Measurements from ENCODE around the gene SAV1.

GRCh38 chr14:50678163-50678562, 10.1 kb upstream of the SAV1 start:
- TF ChIP-seq YY1 (IDR thresholded peaks at IDR 0.05; ENCODE audit: low read depth) (no peak), USF2 (IDR thresholded peaks at IDR 0.05; ENCODE audit: borderline replicate concordance, low read depth, low read length) (no peak), ELF1 (IDR thresholded peaks at IDR 0.05) (no peak), EZH2phosphoT487 (IDR thresholded peaks at IDR 0.05; ENCODE audit: borderline replicate concordance, low read depth) (no peak), RAD21 (IDR thresholded peaks at IDR 0.05; ENCODE audit: low read length) (no peak), POLR2AphosphoS5 (IDR thresholded peaks at IDR 0.05; ENCODE audit: low read depth, low read length) (no peak), NFIC (IDR thresholded peaks at IDR 0.05; ENCODE audit: borderline replicate concordance) (no peak)
- TF ChIP-seq, protein P1, sequence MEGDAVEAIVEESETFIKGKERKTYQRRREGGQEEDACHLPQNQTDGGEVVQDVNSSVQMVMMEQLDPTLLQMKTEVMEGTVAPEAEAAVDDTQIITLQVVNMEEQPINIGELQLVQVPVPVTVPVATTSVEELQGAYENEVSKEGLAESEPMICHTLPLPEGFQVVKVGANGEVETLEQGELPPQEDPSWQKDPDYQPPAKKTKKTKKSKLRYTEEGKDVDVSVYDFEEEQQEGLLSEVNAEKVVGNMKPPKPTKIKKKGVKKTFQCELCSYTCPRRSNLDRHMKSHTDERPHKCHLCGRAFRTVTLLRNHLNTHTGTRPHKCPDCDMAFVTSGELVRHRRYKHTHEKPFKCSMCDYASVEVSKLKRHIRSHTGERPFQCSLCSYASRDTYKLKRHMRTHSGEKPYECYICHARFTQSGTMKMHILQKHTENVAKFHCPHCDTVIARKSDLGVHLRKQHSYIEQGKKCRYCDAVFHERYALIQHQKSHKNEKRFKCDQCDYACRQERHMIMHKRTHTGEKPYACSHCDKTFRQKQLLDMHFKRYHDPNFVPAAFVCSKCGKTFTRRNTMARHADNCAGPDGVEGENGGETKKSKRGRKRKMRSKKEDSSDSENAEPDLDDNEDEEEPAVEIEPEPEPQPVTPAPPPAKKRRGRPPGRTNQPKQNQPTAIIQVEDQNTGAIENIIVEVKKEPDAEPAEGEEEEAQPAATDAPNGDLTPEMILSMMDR (IDR thresholded peaks at IDR 0.05): no peak
- TF ChIP-seq, protein P2, sequence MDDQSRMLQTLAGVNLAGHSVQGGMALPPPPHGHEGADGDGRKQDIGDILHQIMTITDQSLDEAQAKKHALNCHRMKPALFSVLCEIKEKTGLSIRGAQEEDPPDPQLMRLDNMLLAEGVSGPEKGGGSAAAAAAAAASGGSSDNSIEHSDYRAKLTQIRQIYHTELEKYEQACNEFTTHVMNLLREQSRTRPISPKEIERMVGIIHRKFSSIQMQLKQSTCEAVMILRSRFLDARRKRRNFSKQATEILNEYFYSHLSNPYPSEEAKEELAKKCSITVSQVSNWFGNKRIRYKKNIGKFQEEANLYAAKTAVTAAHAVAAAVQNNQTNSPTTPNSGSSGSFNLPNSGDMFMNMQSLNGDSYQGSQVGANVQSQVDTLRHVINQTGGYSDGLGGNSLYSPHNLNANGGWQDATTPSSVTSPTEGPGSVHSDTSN (IDR thresholded peaks at IDR 0.05): no peak

Data from SK-N-SH (cell line).